BJ (cell line): Measurements from ENCODE around the gene MLLT3. TPM values are rescaled to one million over a fixed set of nuclear protein-coding genes. Genes with fewer than 3 reads are reported as not detected.

Experiments
- CTCF ChIA-PET: fragments of 350-600 bp; formaldehyde crosslinking; extraction: SDS; loops from one replicate; lab custom pipeline; 2021; ENCODE audit warnings: antibody characterized with exemption, inconsistent platforms; lab: Yijun Ruan, JAX
- POLR2A ChIA-PET: fragments of 300-600 bp; sonication (Branson Sonifier 250); formaldehyde crosslinking; extraction: SDS; loops from one replicate; lab custom pipeline; 2021; ENCODE audit warnings: antibody characterized with exemption; lab: Charles Lee
- DNase-seq: peaks from one replicate; pipeline ENCODE4 v3.0.0-alpha.2; 2011; ENCODE audit warnings: low read depth
- H3K27me3 ChIP-seq: 2 replicates; pipeline ENCODE4 v1.6.0; 2011; ENCODE audit warnings: low read length; ENCODE audit not compliant: control insufficient read depth, insufficient read depth
- H3K36me3 ChIP-seq: 2 replicates; pipeline ENCODE4 v1.5.1; 2011; ENCODE audit warnings: low read length; ENCODE audit not compliant: control insufficient read depth, insufficient read depth
- H3K4me3 ChIP-seq: 2 replicates; pipeline ENCODE4 v1.5.1; 2011; ENCODE audit warnings: low read depth, mild to moderate bottlenecking, control low read depth, low read length
- polyA plus RNA-seq: library from polyadenylated mRNA; depleted of rRNA; stranded (reverse); fragments of >200 nt; gene quantifications from 2 replicates; pipeline ENCODE4 v1.2.3, GENCODE V29; 2011
- TF ChIP-seq, protein P1 (sequence below): IDR thresholded peaks from 2 replicates; pipeline ENCODE4 v1.5.1; 2011; ENCODE audit warnings: low read depth, mild to moderate bottlenecking, control low read depth, inconsistent platforms, low read length, moderate library complexity; ENCODE audit not compliant: insufficient read depth

Gene MLLT3
- polyA plus RNA-seq, 1 experiment, result 13.8 TPM

DNA sequence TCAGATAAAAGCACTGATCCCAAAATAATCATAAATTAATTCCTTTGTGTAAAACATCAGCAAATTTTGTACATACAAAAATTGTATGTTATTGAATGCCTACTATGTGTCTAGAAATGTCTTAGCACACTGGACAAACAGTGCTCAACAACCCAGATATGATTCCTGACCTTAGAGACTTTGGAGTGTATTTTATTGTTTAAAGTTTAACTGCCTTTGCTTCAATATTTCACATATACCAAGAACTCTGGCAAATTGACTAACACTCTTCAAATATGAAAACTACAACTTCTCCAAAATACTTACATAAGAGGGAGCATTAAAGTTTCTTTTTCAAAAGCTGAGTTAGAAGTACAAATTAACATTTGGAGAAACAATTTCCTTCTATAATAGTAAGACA lies 231.9 kb downstream of the MLLT3 start:
- TF ChIP-seq, protein P1, sequence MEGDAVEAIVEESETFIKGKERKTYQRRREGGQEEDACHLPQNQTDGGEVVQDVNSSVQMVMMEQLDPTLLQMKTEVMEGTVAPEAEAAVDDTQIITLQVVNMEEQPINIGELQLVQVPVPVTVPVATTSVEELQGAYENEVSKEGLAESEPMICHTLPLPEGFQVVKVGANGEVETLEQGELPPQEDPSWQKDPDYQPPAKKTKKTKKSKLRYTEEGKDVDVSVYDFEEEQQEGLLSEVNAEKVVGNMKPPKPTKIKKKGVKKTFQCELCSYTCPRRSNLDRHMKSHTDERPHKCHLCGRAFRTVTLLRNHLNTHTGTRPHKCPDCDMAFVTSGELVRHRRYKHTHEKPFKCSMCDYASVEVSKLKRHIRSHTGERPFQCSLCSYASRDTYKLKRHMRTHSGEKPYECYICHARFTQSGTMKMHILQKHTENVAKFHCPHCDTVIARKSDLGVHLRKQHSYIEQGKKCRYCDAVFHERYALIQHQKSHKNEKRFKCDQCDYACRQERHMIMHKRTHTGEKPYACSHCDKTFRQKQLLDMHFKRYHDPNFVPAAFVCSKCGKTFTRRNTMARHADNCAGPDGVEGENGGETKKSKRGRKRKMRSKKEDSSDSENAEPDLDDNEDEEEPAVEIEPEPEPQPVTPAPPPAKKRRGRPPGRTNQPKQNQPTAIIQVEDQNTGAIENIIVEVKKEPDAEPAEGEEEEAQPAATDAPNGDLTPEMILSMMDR, result no peak
- CTCF ChIA-PET, result no interaction called here
- Histone ChIP-seq H3K4me3 (no peak overlapping the region), H3K36me3 (no peaks in the 10 kb centered on the region), H3K27me3 (no peaks in the 10 kb centered on the region)
- DNase-seq, result no peak
- POLR2A ChIA-PET, result no interaction called here

DNA sequence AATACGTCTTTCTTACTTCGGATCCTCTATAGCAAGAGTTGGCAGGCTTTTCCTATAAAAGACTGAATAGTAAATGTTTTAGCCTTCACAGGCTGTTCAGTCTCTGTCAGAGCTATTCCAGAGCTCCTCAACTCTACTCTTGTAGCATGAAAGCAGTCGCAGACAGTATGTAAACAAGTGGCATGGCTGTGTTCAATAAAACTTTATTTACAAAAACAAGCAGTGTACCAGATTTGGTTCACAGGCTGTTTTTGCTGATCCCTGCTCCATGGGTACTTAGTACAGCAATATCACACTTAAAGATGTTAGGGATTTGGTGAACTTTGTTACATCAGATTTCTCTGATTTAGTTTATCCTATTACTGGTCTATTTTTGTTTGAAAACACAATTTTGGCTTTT lies 235.2 kb downstream of the MLLT3 start:
- ChIA-PET CTCF (no interaction called here), POLR2A (no interaction called here)
- no peak overlapping the region for H3K4me3 ChIP-seq
- TF ChIP-seq, protein P1, result no peak
- no peaks in the 10 kb centered on the region for H3K36me3 ChIP-seq
- no peak for DNase-seq
- H3K27me3 ChIP-seq, result no peaks in the 10 kb centered on the region

DNA sequence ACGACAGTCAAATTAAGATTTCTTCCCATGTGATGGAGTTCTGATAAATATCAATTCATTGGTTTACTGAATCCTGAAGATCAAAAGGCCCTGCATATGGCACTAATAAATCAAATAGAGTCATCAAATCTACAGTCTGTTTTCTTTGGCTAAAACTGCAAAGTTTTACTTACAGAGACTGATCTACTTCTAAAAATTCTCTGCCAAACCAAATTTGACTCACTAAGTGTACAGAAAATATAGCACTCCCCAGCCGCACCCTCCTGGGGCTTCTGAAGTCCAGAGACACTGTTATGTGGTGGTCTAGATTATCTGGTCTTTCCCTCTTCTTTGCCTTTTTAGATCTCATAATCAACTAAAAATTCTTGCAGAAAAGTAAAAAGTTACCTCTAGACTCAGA lies 237.7 kb downstream of the MLLT3 start:
- TF ChIP-seq, protein P1, result no peak
- ChIA-PET CTCF (no interaction called here), POLR2A (no interaction called here)
- Histone ChIP-seq H3K36me3 (no peaks in the 10 kb centered on the region), H3K27me3 (no peaks in the 10 kb centered on the region), H3K4me3 (no peak overlapping the region)
- DNase-seq, result no peak

DNA sequence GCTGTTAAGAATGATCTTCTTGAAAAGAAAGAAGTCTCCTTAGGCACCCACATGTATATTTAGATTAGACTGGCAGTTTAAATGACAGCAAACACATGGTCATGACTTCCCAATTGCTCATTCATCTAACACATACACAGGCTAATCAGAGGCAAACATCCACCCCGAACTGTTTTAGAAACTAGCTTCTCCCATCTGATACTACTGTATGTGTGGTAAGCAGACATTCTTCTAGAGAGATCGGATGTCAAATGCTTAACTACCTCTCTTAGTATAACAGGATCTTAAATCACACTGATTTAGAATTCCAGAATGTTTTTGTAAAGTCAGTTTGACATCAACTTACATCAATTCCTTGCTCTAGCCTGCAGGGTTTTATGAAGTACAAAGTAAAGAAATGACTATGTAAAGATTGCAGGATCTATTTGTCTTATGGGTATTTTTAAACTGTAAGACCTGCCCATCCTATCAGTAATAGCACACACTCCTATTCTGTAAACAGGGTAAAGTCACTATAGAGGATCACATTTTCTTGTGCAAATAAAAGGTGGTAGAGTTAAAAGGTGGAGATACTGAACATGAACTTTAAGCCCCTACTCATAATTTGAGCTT lies 239.7 kb downstream of the MLLT3 start:
- no peaks in the 10 kb centered on the region for H3K36me3 ChIP-seq
- H3K27me3 ChIP-seq, result no peaks in the 10 kb centered on the region
- DNase-seq, result peak; percentile 15
- no peak overlapping the region for H3K4me3 ChIP-seq
- CTCF ChIA-PET, result interaction anchor here (0.6 to 1.1 kb wide), 2 partner anchors 13 to 442 kb away, joined by 3 read pairs; no protein-coding TSS in a partner anchor
- POLR2A ChIA-PET, result interaction anchor here (0.6 kb wide), 1 partner anchor 171 kb away, joined by 8 read pairs; no protein-coding TSS in a partner anchor
- TF ChIP-seq, protein P1, result no peak

DNA sequence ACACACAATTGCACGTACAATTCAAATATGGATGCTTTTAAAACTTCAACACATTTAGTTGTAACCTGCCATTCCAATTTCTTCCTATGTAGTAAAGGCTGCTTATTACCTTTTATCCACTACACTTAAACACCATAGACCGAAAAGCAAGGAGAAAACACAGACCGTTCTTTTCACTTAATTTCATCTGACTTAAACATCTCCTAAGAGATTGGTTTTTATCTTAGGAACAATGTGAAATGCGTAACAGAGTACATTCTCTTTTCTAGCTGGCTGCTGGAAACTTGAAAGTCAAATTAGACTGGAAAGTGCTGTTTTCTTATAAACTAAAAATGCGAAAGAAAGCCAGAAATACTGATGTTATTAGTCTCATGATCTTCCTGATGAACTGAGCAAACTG lies 241.8 kb downstream of the MLLT3 start:
- CTCF ChIA-PET, result interaction anchor here (0.7 to 1.2 kb wide), 2 partner anchors 15 to 23 kb away, joined by 3 read pairs; no protein-coding TSS in a partner anchor
- DNase-seq, result no peak
- TF ChIP-seq, protein P1, result no peak
- H3K36me3 ChIP-seq, result no peaks in the 10 kb centered on the region
- POLR2A ChIA-PET, result no interaction called here
- no peaks in the 10 kb centered on the region for H3K27me3 ChIP-seq
- no peak overlapping the region for H3K4me3 ChIP-seq
